HepG2 (cell line): ENCODE data around the gene SH3D21. TPM values are rescaled to one million over a fixed set of nuclear protein-coding genes. Genes with fewer than 3 reads are reported as not detected.

ENCODE experiments used
- ADNP ChIP-seq: sonication (generic); formaldehyde crosslinking; IDR thresholded peaks from 2 replicates; pipeline ENCODE4 v1.4.0; 2020; ENCODE audit warnings: missing genetic modification reagents
- AGO2 ChIP-seq: fragments of 200-400 bp; formaldehyde crosslinking; optimal IDR thresholded peaks from 2 replicates; pipeline ENCODE3; 2017; ENCODE audit warnings: mild to moderate bottlenecking, low read depth, low read length, moderate library complexity
- ATAD3A ChIP-seq: sonication (generic); formaldehyde crosslinking; IDR thresholded peaks from 2 replicates; pipeline ENCODE4 v1.4.0; 2020; ENCODE audit warnings: missing genetic modification reagents
- ATRX ChIP-seq: sonication (generic); formaldehyde crosslinking; IDR thresholded peaks from 2 replicates; pipeline ENCODE4 v1.4.0; 2020; ENCODE audit warnings: missing genetic modification reagents, borderline replicate concordance
- CREB1 ChIP-seq, 2 experiments: fragments of 450-650 bp in 1 of 2; IDR thresholded peaks; 2 replicates each; pipeline ENCODE4 v1.6.1; 2016 to 2017; ENCODE audit warnings: control low read depth in 1 of 2, mild to moderate bottlenecking in 1 of 2, missing compliant biosample characterization in 1 of 2, missing genetic modification characterization in 1 of 2
- HNRNPUL1 ChIP-seq: fragments of 200-400 bp; formaldehyde crosslinking; IDR thresholded peaks from 2 replicates; pipeline ENCODE4 v1.6.1; 2017; ENCODE audit warnings: low read depth, mild to moderate bottlenecking, low read length, moderate library complexity
- HOXA7 ChIP-seq: sonication (generic); formaldehyde crosslinking; IDR thresholded peaks from 2 replicates; pipeline ENCODE4 v1.8.1; 2022; ENCODE audit warnings: mild to moderate bottlenecking, missing genetic modification reagents, moderate library complexity
- KLF12 ChIP-seq: sonication (generic); formaldehyde crosslinking; IDR thresholded peaks from 2 replicates; pipeline ENCODE4 v1.4.0; 2020; ENCODE audit warnings: missing genetic modification reagents, borderline replicate concordance
- MAFG ChIP-seq: sonication (generic); formaldehyde crosslinking; IDR thresholded peaks from 2 replicates; pipeline ENCODE4 v1.5.1; 2020; ENCODE audit warnings: mild to moderate bottlenecking, missing genetic modification reagents
- NFATC3 ChIP-seq: sonication (generic); formaldehyde crosslinking; IDR thresholded peaks from 2 replicates; pipeline ENCODE4 v1.5.1; 2020; ENCODE audit warnings: mild to moderate bottlenecking, missing genetic modification reagents
- RBM22 ChIP-seq: fragments of 200-400 bp; formaldehyde crosslinking; optimal IDR thresholded peaks from 2 replicates; pipeline ENCODE3; 2017; ENCODE audit warnings: mild to moderate bottlenecking, low read length, moderate library complexity
- ZBTB10 ChIP-seq: sonication (generic); formaldehyde crosslinking; IDR thresholded peaks from 2 replicates; pipeline ENCODE4 v1.4.0; 2020; ENCODE audit warnings: missing genetic modification reagents, borderline replicate concordance
- ZBTB40 ChIP-seq, 2 experiments: fragments of 450-650 bp in 1 of 2; sonication (generic) in 1 of 2; formaldehyde crosslinking in 1 of 2; IDR thresholded peaks; 2 replicates each; pipeline versions ENCODE4 v1.6.1 to v1.8.0; 2016 to 2022; ENCODE audit warnings: antibody characterized with exemption in 1 of 2, mild to moderate bottlenecking in 1 of 2, missing genetic modification reagents in 1 of 2
- ZNF232 ChIP-seq: sonication (generic); formaldehyde crosslinking; IDR thresholded peaks from 2 replicates; pipeline ENCODE4 v1.4.0; 2020; ENCODE audit warnings: missing genetic modification reagents, borderline replicate concordance
- ZNF7 ChIP-seq: IDR thresholded peaks from 2 replicates; pipeline ENCODE4 v1.6.1; 2016; ENCODE audit warnings: missing biosample characterization, missing genetic modification reagents
- ZNF850 ChIP-seq: sonication (generic); formaldehyde crosslinking; conservative IDR thresholded peaks from 2 replicates; pipeline ENCODE4 v1.9.0; 2021; ENCODE audit warnings: mild to moderate bottlenecking, missing genetic modification reagents
- polyA plus RNA-seq, 8 experiments: library from polyadenylated mRNA; depleted of rRNA in 3 of 8; stranded (reverse) in 7 of 8; unstranded in 1 of 8; fragments of >200 nt; fragmentation: Illumina TruSeq in 4 of 8; extraction: Trizol in 4 of 8; gene quantifications; 2 replicates each; pipeline versions ENCODE4 v1.2.1 to v1.2.3, GENCODE V29; 2011 to 2016; ENCODE audit warnings: low read depth in 4 of 8, missing spikeins in 1 of 8, mixed read lengths in 1 of 8; ENCODE audit not compliant: insufficient read depth in 1 of 8
- total RNA-seq, 5 experiments: library from RNA; depleted of rRNA; stranded (reverse); fragments of >200 nt; fragmentation: Illumina TruSeq; extraction: Trizol; gene quantifications; 2 replicates each; pipeline ENCODE4 v1.2.3, GENCODE V29; 2016; ENCODE audit warnings: low read depth in 1 of 5
- TF ChIP-seq, protein P1 (sequence below): sonication (generic); formaldehyde crosslinking; IDR thresholded peaks from 2 replicates; pipeline ENCODE4 v1.4.0; 2020; ENCODE audit warnings: missing genetic modification reagents

SH3D21 gene
- total and polyA plus RNA-seq, 2 of the 13 experiments (the other 11 are each of a cell fraction or from before 2014, with no cell fraction given): 5.1 to 8.6 TPM

- no peak for TF ChIP-seq ZBTB40 (IDR thresholded peaks at IDR 0.05)
- TF ChIP-seq ZBTB40 (CRISPR knock-in tag; IDR thresholded peaks at IDR 0.05): no peak
- no peak for TF ChIP-seq ZNF7 (CRISPR knock-in tag)
- TF ChIP-seq KLF12 (CRISPR knock-in tag): no peak
- no peak for TF ChIP-seq MAFG
- no peak for TF ChIP-seq ATAD3A (CRISPR knock-in tag)
- TF ChIP-seq HNRNPUL1: no peak
- TF ChIP-seq AGO2: peak; percentile 37
- peak; percentile 60 for TF ChIP-seq RBM22
- TF ChIP-seq HOXA7 (CRISPR knock-in tag): no peak
- no peak for TF ChIP-seq NFATC3 (CRISPR knock-in tag)
- TF ChIP-seq ATRX (CRISPR knock-in tag): no peak
- no peak for TF ChIP-seq ADNP (CRISPR knock-in tag)
- TF ChIP-seq ZNF850 (CRISPR knock-in tag): no peak
- TF ChIP-seq ZNF232: no peak
- TF ChIP-seq, protein P1, sequence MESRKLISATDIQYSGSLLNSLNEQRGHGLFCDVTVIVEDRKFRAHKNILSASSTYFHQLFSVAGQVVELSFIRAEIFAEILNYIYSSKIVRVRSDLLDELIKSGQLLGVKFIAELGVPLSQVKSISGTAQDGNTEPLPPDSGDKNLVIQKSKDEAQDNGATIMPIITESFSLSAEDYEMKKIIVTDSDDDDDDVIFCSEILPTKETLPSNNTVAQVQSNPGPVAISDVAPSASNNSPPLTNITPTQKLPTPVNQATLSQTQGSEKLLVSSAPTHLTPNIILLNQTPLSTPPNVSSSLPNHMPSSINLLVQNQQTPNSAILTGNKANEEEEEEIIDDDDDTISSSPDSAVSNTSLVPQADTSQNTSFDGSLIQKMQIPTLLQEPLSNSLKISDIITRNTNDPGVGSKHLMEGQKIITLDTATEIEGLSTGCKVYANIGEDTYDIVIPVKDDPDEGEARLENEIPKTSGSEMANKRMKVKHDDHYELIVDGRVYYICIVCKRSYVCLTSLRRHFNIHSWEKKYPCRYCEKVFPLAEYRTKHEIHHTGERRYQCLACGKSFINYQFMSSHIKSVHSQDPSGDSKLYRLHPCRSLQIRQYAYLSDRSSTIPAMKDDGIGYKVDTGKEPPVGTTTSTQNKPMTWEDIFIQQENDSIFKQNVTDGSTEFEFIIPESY: peak; percentile 72
- TF ChIP-seq CREB1 (IDR thresholded peaks at IDR 0.05): no peak
- TF ChIP-seq CREB1 (CRISPR knock-in tag; IDR thresholded peaks at IDR 0.05): no peak
- TF ChIP-seq ZBTB10 (CRISPR knock-in tag): no peak
Observed at GRCh38 chr1:36339215-36339614, 33.0 kb downstream of the SH3D21 start (continued).
